HG03469 (cell line): ENCODE results near the gene GPX6.
"Not testable (repeated sequence)": the region's sequence is repeated elsewhere in the genome, so short reads cannot be mapped to it uniquely, and the experiment has no call there.

Experiments
- ATAC-seq: cut with Tn5 transposase; IDR thresholded peaks from one replicate; pipeline ENCODE4 v1.9.1; 2021; ENCODE audit warnings: mild to moderate bottlenecking, moderate library complexity, moderate number of reproducible peaks; ENCODE audit not compliant: unreplicated experiment

Gene GPX6

GRCh38 chr6:28486533-28486932 is 29.1 kb downstream of the GPX6 start:
- ATAC-seq: no peak

- ATAC-seq: no peak
Measured at GRCh38 chr6:28485482-28485881, 30.1 kb downstream of the GPX6 start.

- no peak for ATAC-seq
Measured at GRCh38 chr6:28480253-28480932, 35.2 kb downstream of the GPX6 start.

- ATAC-seq: no peak
Measured at GRCh38 chr6:28478518-28478917, 37.1 kb downstream of the GPX6 start.

- ATAC-seq: no peak
Measured at GRCh38 chr6:28474441-28475219, 41.0 kb downstream of the GPX6 start.

- ATAC-seq: not testable (repeated sequence)
Measured at GRCh38 chr6:28469153-28469745, 46.3 kb downstream of the GPX6 start.

GRCh38 chr6:28468056-28468455 is 47.5 kb downstream of the GPX6 start:
- ATAC-seq: no peak

- no peak for ATAC-seq
Measured at GRCh38 chr6:28462401-28462800, 53.2 kb downstream of the GPX6 start.

- ATAC-seq: no peak
Measured at GRCh38 chr6:28458568-28458967, 57.0 kb downstream of the GPX6 start.
